ENCODE data around the gene GRID2.
"Not testable (repeated sequence)": the region's sequence is repeated elsewhere in the genome, so short reads cannot be mapped to it uniquely, and the experiment has no call there.

GRID2 gene

GRCh38 chr4:92303621-92304027 is at the start of gene GRID2:
TSS of gene GRID2 (plus strand) at chr4:92303966.
- DNase-seq, result no peak

GRCh38 chr4:92253986-92254671 is 49.6 kb upstream of the GRID2 start:
- DNase-seq, result no peak

GRCh38 chr4:92254767-92255442 is 48.9 kb upstream of the GRID2 start:
- no peak for DNase-seq

GRCh38 chr4:92255920-92256244 is 47.9 kb upstream of the GRID2 start:
- DNase-seq, result no peak

GRCh38 chr4:92257931-92258857 is 45.6 kb upstream of the GRID2 start:
- DNase-seq, result no peak

GRCh38 chr4:92261256-92261655 is 42.5 kb upstream of the GRID2 start:
- DNase-seq, result no peak

GRCh38 chr4:92262371-92262770 is 41.4 kb upstream of the GRID2 start:
- DNase-seq, result no peak

GRCh38 chr4:92263010-92263409 is 40.8 kb upstream of the GRID2 start:
- no peak for DNase-seq

GRCh38 chr4:92263575-92263974 is 40.2 kb upstream of the GRID2 start:
- no peak for DNase-seq

- DNase-seq, result no peak
Measured at GRCh38 chr4:92264163-92264562, 39.6 kb upstream of the GRID2 start.

GRCh38 chr4:92265021-92265420 is 38.7 kb upstream of the GRID2 start:
- DNase-seq, result no peak

GRCh38 chr4:92265798-92266197 is 38.0 kb upstream of the GRID2 start:
- no peak for DNase-seq

GRCh38 chr4:92266521-92266920 is 37.2 kb upstream of the GRID2 start:
- no peak for DNase-seq

GRCh38 chr4:92268642-92269041 is 35.1 kb upstream of the GRID2 start:
- DNase-seq, result no peak

GRCh38 chr4:92270908-92271307 is 32.9 kb upstream of the GRID2 start:
- no peak for DNase-seq

GRCh38 chr4:92271551-92271950 is 32.2 kb upstream of the GRID2 start:
- DNase-seq, result not testable (repeated sequence)

- DNase-seq, result not testable (repeated sequence)
Measured at GRCh38 chr4:92277057-92277881, 26.5 kb upstream of the GRID2 start.

- DNase-seq, result no peak
Measured at GRCh38 chr4:92279296-92279695, 24.5 kb upstream of the GRID2 start.

GRCh38 chr4:92299152-92299551 is 4.6 kb upstream of the GRID2 start:
- no peak for DNase-seq

- no peak for DNase-seq
Measured at GRCh38 chr4:92304121-92304520, 355 bp downstream of the GRID2 start.

GRCh38 chr4:92304606-92305005 is 840 bp downstream of the GRID2 start:
- no peak for DNase-seq

GRCh38 chr4:92305148-92305877 is 1.5 kb downstream of the GRID2 start:
- DNase-seq, result no peak
